HCT116 (cell line): ENCODE data around the gene SUV39H1. TPM values are rescaled to one million over a fixed set of nuclear protein-coding genes. Genes with fewer than 3 reads are reported as not detected.

Source experiments
- ATAC-seq: fragments of 200-7000 bp; cut with Tn5 transposase; 2 replicates; pipeline ENCODE4 v1.9.1; 2020; ENCODE audit warnings: mild to moderate bottlenecking, moderate library complexity
- BruUV-seq: library from RNA; stranded (reverse); fragments of 400-500 nt; replicated peaks from 2 replicates; lab custom pipeline; 2021; lab: Mats Ljungman, UMichigan
- CTCF ChIA-PET: fragments of 300-600 bp; sonication (Branson Sonifier 250); formaldehyde crosslinking; loops from one replicate; lab custom pipeline; 2021; ENCODE audit warnings: antibody characterized with exemption; lab: Charles Lee
- POLR2A ChIA-PET: fragments of 300-600, 350-600 bp; sonication (Branson Sonifier 250); formaldehyde crosslinking; loops from one replicate; lab custom pipeline; 2021; ENCODE audit warnings: antibody characterized with exemption; lab: Charles Lee
- RAD21 ChIA-PET, 2 experiments: fragments of 300-600 bp; sonication (Branson Sonifier 250); formaldehyde crosslinking; loops; one replicate each; lab custom pipeline; 2023; ENCODE audit warnings: low total read pairs in 2 of 2; ENCODE audit not compliant: uncharacterized antibody in 2 of 2, unreplicated experiment in 2 of 2, low non-redundant PET in 1 of 2; lab: Charles Lee
- DNase-seq: peaks from one replicate; pipeline ENCODE4 v3.0.0-alpha.2; 2010; ENCODE audit warnings: low read depth, low spot score
- H2AFZ ChIP-seq: fragments of 200-600 bp; shearing (Covaris generic), sonication (generic); 2 replicates; pipeline ENCODE4 v1.6.1; 2017; ENCODE audit warnings: low read depth, mixed run types, mixed read lengths, antibody characterized with exemption, low read length; ENCODE audit not compliant: poor library complexity, severe bottlenecking
- H3K27ac ChIP-seq: 2 replicates; pipeline ENCODE4 v1.5.1; 2012; ENCODE audit warnings: low read depth, low read length
- H3K27me3 ChIP-seq: fragments of 200-600 bp; sonication (generic); 2 replicates; pipeline ENCODE4 v1.6.1; 2016; ENCODE audit warnings: mixed run types, low read length, mixed read lengths; ENCODE audit not compliant: insufficient read depth
- H3K36me3 ChIP-seq, 2 experiments: fragments of 200-500 bp in 1 of 2; fragments of 200-600 bp in 1 of 2; sonication (Bioruptor generic) in 1 of 2; sonication (generic) in 1 of 2; 2 replicates each; pipeline versions ENCODE4 v1.5.1 to v1.6.1; 2014 to 2016; ENCODE audit warnings: low read length in 2 of 2, inconsistent platforms in 1 of 2, mixed read lengths in 1 of 2, mixed run types in 1 of 2; ENCODE audit not compliant: insufficient read depth in 2 of 2, control insufficient read depth in 1 of 2
- H3K4me1 ChIP-seq, 2 experiments: fragments of 200-600 bp in 1 of 2; sonication (generic) in 1 of 2; 2 replicates each; pipeline versions ENCODE4 v1.5.1 to v1.6.1; 2012 to 2017; ENCODE audit warnings: low read length in 2 of 2, inconsistent platforms in 1 of 2, mild to moderate bottlenecking in 1 of 2, mixed read lengths in 1 of 2, mixed run types in 1 of 2, moderate library complexity in 1 of 2; ENCODE audit not compliant: insufficient read depth in 2 of 2, control insufficient read depth in 1 of 2
- H3K4me2 ChIP-seq: fragments of 200-600 bp; sonication (generic); 2 replicates; pipeline ENCODE4 v1.6.1; 2017; ENCODE audit warnings: mixed run types, low read length, mixed read lengths
- H3K4me3 ChIP-seq, 2 experiments: fragments of 200-600 bp in 1 of 2; sonication (generic) in 1 of 2; replicated peaks in 1 of 2; 2 replicates each; pipeline ENCODE4 v1.5.1; 2011 to 2016; ENCODE audit warnings: low read length in 2 of 2, control low read depth in 1 of 2, low read depth in 1 of 2, mild to moderate bottlenecking in 1 of 2, mixed read lengths in 1 of 2, mixed run types in 1 of 2
- H3K79me2 ChIP-seq: fragments of 200-600 bp; sonication (generic); 2 replicates; pipeline ENCODE4 v1.6.1; 2017; ENCODE audit warnings: mild to moderate bottlenecking, mixed run types, low read length, moderate library complexity, mixed read lengths; ENCODE audit not compliant: insufficient read depth
- H3K9ac ChIP-seq: fragments of 200-600 bp; sonication (generic); 2 replicates; pipeline ENCODE4 v1.6.1; 2016; ENCODE audit warnings: low read length, mixed read lengths
- H3K9me2 ChIP-seq: fragments of 200-600 bp; sonication (generic), shearing (Covaris generic); 2 replicates; pipeline ENCODE4 v1.6.1; 2017; ENCODE audit warnings: mixed run types, mild to moderate bottlenecking, moderate library complexity; ENCODE audit not compliant: insufficient read depth
- H3K9me3 ChIP-seq, 2 experiments: fragments of 200-500 bp in 1 of 2; fragments of 200-600 bp in 1 of 2; sonication (Bioruptor generic) in 1 of 2; sonication (generic) in 1 of 2; 2 replicates each; pipeline ENCODE4 v1.6.1; 2014 to 2017; ENCODE audit warnings: low read length in 2 of 2, mixed read lengths in 2 of 2, inconsistent platforms in 1 of 2, low read depth in 1 of 2, mild to moderate bottlenecking in 1 of 2, mixed run types in 1 of 2, moderate library complexity in 1 of 2; ENCODE audit not compliant: control insufficient read depth in 1 of 2, insufficient read depth in 1 of 2
- H4K20me1 ChIP-seq: fragments of 200-600 bp; sonication (generic), shearing (Covaris generic); 2 replicates; pipeline ENCODE4 v1.6.1; 2017; ENCODE audit warnings: mixed run types, mild to moderate bottlenecking, moderate library complexity; ENCODE audit not compliant: insufficient read depth
- CBX3 ChIP-seq: IDR thresholded peaks from 2 replicates; pipeline ENCODE4 v1.6.1; 2012; ENCODE audit warnings: low read depth
- FOSL1 ChIP-seq: IDR thresholded peaks from 2 replicates; pipeline ENCODE4 v1.6.1; 2012; ENCODE audit warnings: low read depth
- POLR2AphosphoS5 ChIP-seq: IDR thresholded peaks from 2 replicates; pipeline ENCODE4 v1.6.1; 2011; ENCODE audit warnings: mild to moderate bottlenecking, low read depth, low read length, moderate library complexity
- RAD21 ChIP-seq: IDR thresholded peaks from 2 replicates; pipeline ENCODE4 v1.6.1; 2012; ENCODE audit warnings: low read depth, mild to moderate bottlenecking
- REST ChIP-seq: IDR thresholded peaks from 2 replicates; pipeline ENCODE4 v1.6.1; 2012; ENCODE audit warnings: low read depth
- SP1 ChIP-seq: IDR thresholded peaks from 2 replicates; pipeline ENCODE4 v1.6.1; 2012; ENCODE audit warnings: low read depth
- SRF ChIP-seq: IDR thresholded peaks from 2 replicates; pipeline ENCODE4 v1.6.1; 2012; ENCODE audit warnings: low read depth
- ZFX ChIP-seq: fragments of 450-650 bp; IDR thresholded peaks from 2 replicates; pipeline ENCODE4 v1.6.1; 2017
- ZNF274 ChIP-seq: fragments of 200-500 bp; sonication (Bioruptor generic); IDR thresholded peaks from 2 replicates; pipeline ENCODE4 v1.6.1; 2014; ENCODE audit warnings: mild to moderate bottlenecking, low read depth, low read length, inconsistent platforms
- intact Hi-C: fragments of 100-400 bp; cut with micrococcal nuclease; formaldehyde crosslinking; loops from 2 replicates; pipeline ENCODE4 v1.10.0; 2022
- total RNA-seq: library from RNA; stranded (reverse); gene quantifications from one replicate; pipeline ENCODE4 v1.2.1, GENCODE V29; 2021; ENCODE audit not compliant: unreplicated experiment
- TF ChIP-seq, protein P1 (sequence below): IDR thresholded peaks from 2 replicates; pipeline ENCODE4 v1.6.1; 2012
- TF ChIP-seq, protein P2 (sequence below): IDR thresholded peaks from 2 replicates; pipeline ENCODE4 v1.6.1; 2012

SUV39H1 gene
- total RNA-seq, 1 experiment from 2014 or later: 16.3 TPM

DNA sequence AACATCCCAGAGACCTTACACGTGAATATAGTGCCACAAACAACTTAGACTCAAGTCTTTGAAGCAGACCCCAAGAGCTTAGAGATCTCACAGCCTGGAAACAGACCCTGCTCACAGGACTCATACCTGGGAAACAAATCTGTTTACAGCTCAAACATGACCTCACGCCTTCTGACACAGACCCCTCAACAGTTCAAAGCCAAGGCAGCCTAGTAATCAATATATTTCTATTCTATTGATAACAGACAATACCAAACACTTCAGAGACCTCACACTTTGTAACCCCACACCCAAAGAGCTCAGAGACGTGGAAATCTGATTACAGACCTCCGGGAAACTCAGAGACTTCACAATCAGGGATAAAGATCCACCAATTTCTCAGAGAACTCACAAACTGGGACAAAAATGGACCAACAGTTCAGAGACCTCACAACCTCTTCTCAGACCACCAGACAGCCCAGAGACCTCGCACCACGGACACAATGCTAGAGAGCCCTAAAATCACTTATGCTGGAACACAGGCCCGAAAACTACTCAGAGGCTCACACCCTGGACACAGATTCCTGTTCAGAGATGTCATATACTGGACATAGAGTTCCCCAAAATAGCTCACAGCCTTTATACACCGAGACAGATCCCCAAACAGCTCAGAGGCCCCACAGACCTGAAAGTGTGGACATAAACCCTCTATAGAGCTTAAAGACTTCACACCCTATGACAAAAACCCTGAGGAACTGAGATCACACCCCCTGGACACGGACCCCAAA lies 14.8 kb downstream of the SUV39H1 start (continued):
- TF ChIP-seq RAD21 (no peak), SP1 (no peak)

GRCh38 chrX:48711929-48712505 lies 15.5 kb downstream of the SUV39H1 start:
- BruUV-seq: no TSS peak
- no peak overlapping the region for H3K4me2 ChIP-seq
- POLR2A ChIA-PET: no interaction called here

More at GRCh38 chrX:48711929-48712505, 15.5 kb downstream of the SUV39H1 start:
- CTCF ChIA-PET: no interaction called here
- intact Hi-C loops: no loop called here
- Histone ChIP-seq H3K79me2 (no peaks in the 10 kb centered on the region), H3K9me2 (no peaks in the 10 kb centered on the region), H2AFZ (no peak overlapping the region), H3K27me3 (no peaks in the 10 kb centered on the region), H4K20me1 (no peaks in the 10 kb centered on the region), H3K9ac (no peak overlapping the region), H3K9me3 (no peaks in the 10 kb centered on the region), H3K36me3 (0 out of 4 replicates have a peak, but pooled peaks cover 0 to 3% of the 10 kb centered on the region in 2 experiments), H3K4me3 (no peak overlapping the region), H3K4me1 (no peaks in the 10 kb centered on the region), H3K27ac (no peak overlapping the region)
- ATAC-seq: no peak
- no peak for DNase-seq
- RAD21 ChIA-PET: no interaction called here
- TF ChIP-seq, protein P1, sequence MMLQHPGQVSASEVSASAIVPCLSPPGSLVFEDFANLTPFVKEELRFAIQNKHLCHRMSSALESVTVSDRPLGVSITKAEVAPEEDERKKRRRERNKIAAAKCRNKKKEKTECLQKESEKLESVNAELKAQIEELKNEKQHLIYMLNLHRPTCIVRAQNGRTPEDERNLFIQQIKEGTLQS: no peak
- TF ChIP-seq POLR2AphosphoS5 (no peak), ZNF274 (no peak), ZFX (no peak), CBX3 (no peak), SRF (no peak), RAD21 (no peak), FOSL1 (no peak), REST (no peak)
- TF ChIP-seq, protein P2, sequence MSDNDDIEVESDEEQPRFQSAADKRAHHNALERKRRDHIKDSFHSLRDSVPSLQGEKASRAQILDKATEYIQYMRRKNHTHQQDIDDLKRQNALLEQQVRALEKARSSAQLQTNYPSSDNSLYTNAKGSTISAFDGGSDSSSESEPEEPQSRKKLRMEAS: no peak
